Panc1 (cell line): Measurements from ENCODE around the gene RLN3. TPM values are rescaled to one million over a fixed set of nuclear protein-coding genes. Genes with fewer than 3 reads are reported as not detected.

Source experiments
- ATAC-seq: fragments of 200-7000 bp; cut with Tn5 transposase; 2 replicates; pipeline ENCODE4 v1.9.1; 2020; ENCODE audit warnings: mild to moderate bottlenecking, moderate library complexity
- BruUV-seq: library from RNA; stranded (reverse); fragments of 400-500 nt; replicated peaks from 2 replicates; lab custom pipeline; 2021; lab: Mats Ljungman, UMichigan
- CTCF ChIA-PET: fragments of 300-600 bp; sonication (Branson Sonifier 250); formaldehyde crosslinking; loops from one replicate; lab custom pipeline; 2022; ENCODE audit warnings: antibody characterized with exemption; lab: Charles Lee
- POLR2A ChIA-PET: fragments of 300-600 bp; sonication (Branson Sonifier 250); formaldehyde crosslinking; loops from one replicate; lab custom pipeline; 2022; ENCODE audit warnings: antibody characterized with exemption; lab: Charles Lee
- DNase-seq: peaks from one replicate; pipeline ENCODE4 v3.0.0-alpha.2; 2010; ENCODE audit warnings: low read depth, low spot score
- H3K27ac ChIP-seq: 2 replicates; pipeline ENCODE4 v1.5.1; 2011; ENCODE audit warnings: mild to moderate bottlenecking, low read length, inconsistent platforms
- H3K27me3 ChIP-seq: fragments of 200-500 bp; sonication (Bioruptor generic); 2 replicates; pipeline ENCODE4 v1.6.0; 2014; ENCODE audit warnings: low read length, inconsistent platforms; ENCODE audit not compliant: control insufficient read depth, insufficient read depth
- H3K36me3 ChIP-seq: fragments of 200-500 bp; sonication (Bioruptor generic); 2 replicates; pipeline ENCODE4 v1.5.1; 2014; ENCODE audit warnings: inconsistent platforms, mild to moderate bottlenecking, low read length, moderate library complexity; ENCODE audit not compliant: control insufficient read depth, insufficient read depth
- H3K4me1 ChIP-seq: 2 replicates; pipeline ENCODE4 v1.5.1; 2011; ENCODE audit warnings: inconsistent platforms, mild to moderate bottlenecking, low read length, moderate library complexity; ENCODE audit not compliant: control insufficient read depth, insufficient read depth
- H3K4me3 ChIP-seq, 2 experiments: 2 replicates each; pipeline ENCODE4 v1.5.1; 2011 to 2012; ENCODE audit warnings: low read depth in 2 of 2, low read length in 2 of 2, mild to moderate bottlenecking in 2 of 2, inconsistent platforms in 1 of 2, moderate library complexity in 1 of 2
- H3K9me3 ChIP-seq: fragments of 200-500 bp; sonication (Bioruptor generic); 2 replicates; pipeline ENCODE4 v1.5.1; 2014; ENCODE audit warnings: low read depth, mild to moderate bottlenecking, inconsistent platforms, low read length, moderate library complexity; ENCODE audit not compliant: control insufficient read depth, insufficient read depth
- POLR2AphosphoS5 ChIP-seq: IDR thresholded peaks from 2 replicates; pipeline ENCODE4 v1.6.1; 2012; ENCODE audit warnings: mild to moderate bottlenecking, low read depth, low read length, moderate library complexity
- SIN3A ChIP-seq: IDR thresholded peaks from 2 replicates; pipeline ENCODE4 v1.6.1; 2012; ENCODE audit warnings: low read depth, mild to moderate bottlenecking, low read length, moderate library complexity, borderline replicate concordance; ENCODE audit not compliant: insufficient read depth
- TCF7L2 ChIP-seq: IDR thresholded peaks from 2 replicates; pipeline ENCODE4 v1.6.1; 2011; ENCODE audit warnings: mild to moderate bottlenecking, low read depth, low read length, inconsistent platforms
- in situ Hi-C: cut with HindIII; loops from 2 replicates; pipeline ENCODE4 v1.10.0; 2016; ENCODE audit warnings: low sequenced_read_pairs, low pct_unique_long_range_greater_than_20kb
- intact Hi-C: fragments of 100-400 bp; cut with micrococcal nuclease; formaldehyde crosslinking; loops from one replicate; pipeline ENCODE4 v1.10.0; 2022; ENCODE audit not compliant: unreplicated experiment
- total RNA-seq: library from RNA; stranded (reverse); gene quantifications from one replicate; pipeline ENCODE4 v1.2.1, GENCODE V29; 2021; ENCODE audit not compliant: unreplicated experiment
- TF ChIP-seq, protein P1 (sequence below): fragments of 450-650 bp; IDR thresholded peaks from 2 replicates; pipeline ENCODE4 v1.5.1; 2017; ENCODE audit warnings: mild to moderate bottlenecking
- TF ChIP-seq, protein P2 (sequence below), 2 experiments: IDR thresholded peaks; 2 replicates each; pipeline ENCODE4 v1.6.1; 2011 to 2012; ENCODE audit warnings: low read depth in 2 of 2, control low read depth in 1 of 2, low read length in 1 of 2, mild to moderate bottlenecking in 1 of 2, moderate library complexity in 1 of 2; ENCODE audit not compliant: insufficient read depth in 1 of 2

The RLN3 gene
- total RNA-seq, 1 experiment from 2014 or later, result not detected

GRCh38 chr19:13990085-13990484 is 37.9 kb upstream of the RLN3 start:
- H3K27me3 ChIP-seq, result no peaks in the 10 kb centered on the region
- ChIA-PET POLR2A (interaction anchor here (0.7 kb wide), 1 partner anchor 83 kb away, joined by 4 read pairs; no protein-coding TSS in a partner anchor), CTCF (interaction anchor here (0.8 kb wide), 1 partner anchor 63 kb away, joined by 3 read pairs; no protein-coding TSS in a partner anchor)
- in situ Hi-C loops (no loop called here), intact Hi-C loops (no loop called here)
- ATAC-seq (no peak), DNase-seq (no peak)
- no peak overlapping the region for H3K27ac ChIP-seq
- TF ChIP-seq, protein P1, sequence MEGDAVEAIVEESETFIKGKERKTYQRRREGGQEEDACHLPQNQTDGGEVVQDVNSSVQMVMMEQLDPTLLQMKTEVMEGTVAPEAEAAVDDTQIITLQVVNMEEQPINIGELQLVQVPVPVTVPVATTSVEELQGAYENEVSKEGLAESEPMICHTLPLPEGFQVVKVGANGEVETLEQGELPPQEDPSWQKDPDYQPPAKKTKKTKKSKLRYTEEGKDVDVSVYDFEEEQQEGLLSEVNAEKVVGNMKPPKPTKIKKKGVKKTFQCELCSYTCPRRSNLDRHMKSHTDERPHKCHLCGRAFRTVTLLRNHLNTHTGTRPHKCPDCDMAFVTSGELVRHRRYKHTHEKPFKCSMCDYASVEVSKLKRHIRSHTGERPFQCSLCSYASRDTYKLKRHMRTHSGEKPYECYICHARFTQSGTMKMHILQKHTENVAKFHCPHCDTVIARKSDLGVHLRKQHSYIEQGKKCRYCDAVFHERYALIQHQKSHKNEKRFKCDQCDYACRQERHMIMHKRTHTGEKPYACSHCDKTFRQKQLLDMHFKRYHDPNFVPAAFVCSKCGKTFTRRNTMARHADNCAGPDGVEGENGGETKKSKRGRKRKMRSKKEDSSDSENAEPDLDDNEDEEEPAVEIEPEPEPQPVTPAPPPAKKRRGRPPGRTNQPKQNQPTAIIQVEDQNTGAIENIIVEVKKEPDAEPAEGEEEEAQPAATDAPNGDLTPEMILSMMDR, result no peak
- TF ChIP-seq, protein P2, sequence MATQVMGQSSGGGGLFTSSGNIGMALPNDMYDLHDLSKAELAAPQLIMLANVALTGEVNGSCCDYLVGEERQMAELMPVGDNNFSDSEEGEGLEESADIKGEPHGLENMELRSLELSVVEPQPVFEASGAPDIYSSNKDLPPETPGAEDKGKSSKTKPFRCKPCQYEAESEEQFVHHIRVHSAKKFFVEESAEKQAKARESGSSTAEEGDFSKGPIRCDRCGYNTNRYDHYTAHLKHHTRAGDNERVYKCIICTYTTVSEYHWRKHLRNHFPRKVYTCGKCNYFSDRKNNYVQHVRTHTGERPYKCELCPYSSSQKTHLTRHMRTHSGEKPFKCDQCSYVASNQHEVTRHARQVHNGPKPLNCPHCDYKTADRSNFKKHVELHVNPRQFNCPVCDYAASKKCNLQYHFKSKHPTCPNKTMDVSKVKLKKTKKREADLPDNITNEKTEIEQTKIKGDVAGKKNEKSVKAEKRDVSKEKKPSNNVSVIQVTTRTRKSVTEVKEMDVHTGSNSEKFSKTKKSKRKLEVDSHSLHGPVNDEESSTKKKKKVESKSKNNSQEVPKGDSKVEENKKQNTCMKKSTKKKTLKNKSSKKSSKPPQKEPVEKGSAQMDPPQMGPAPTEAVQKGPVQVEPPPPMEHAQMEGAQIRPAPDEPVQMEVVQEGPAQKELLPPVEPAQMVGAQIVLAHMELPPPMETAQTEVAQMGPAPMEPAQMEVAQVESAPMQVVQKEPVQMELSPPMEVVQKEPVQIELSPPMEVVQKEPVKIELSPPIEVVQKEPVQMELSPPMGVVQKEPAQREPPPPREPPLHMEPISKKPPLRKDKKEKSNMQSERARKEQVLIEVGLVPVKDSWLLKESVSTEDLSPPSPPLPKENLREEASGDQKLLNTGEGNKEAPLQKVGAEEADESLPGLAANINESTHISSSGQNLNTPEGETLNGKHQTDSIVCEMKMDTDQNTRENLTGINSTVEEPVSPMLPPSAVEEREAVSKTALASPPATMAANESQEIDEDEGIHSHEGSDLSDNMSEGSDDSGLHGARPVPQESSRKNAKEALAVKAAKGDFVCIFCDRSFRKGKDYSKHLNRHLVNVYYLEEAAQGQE (IDR thresholded peaks at IDR 0.05; ENCODE audit: insufficient read depth in 1 of 2, low read depth in 2 of 2, low read length in 1 of 2), result no peak
- TF ChIP-seq POLR2AphosphoS5 (no peak), SIN3A (no peak), TCF7L2 (no peak)
- BruUV-seq, result no TSS peak
- H3K4me3 ChIP-seq, result no peak overlapping the region
- no peaks in the 10 kb centered on the region for H3K36me3 ChIP-seq
- H3K9me3 ChIP-seq, result no peaks in the 10 kb centered on the region
- H3K4me1 ChIP-seq, result peaks cover 8% of the 10 kb centered on the region

- ChIA-PET POLR2A (no interaction called here), CTCF (no interaction called here)
- Histone ChIP-seq H3K9me3 (no peaks in the 10 kb centered on the region), H3K36me3 (no peaks in the 10 kb centered on the region), H3K4me3 (no peak overlapping the region), H3K27me3 (no peaks in the 10 kb centered on the region), H3K27ac (no peak overlapping the region), H3K4me1 (peaks cover 4% of the 10 kb centered on the region)
- intact Hi-C loops, result no loop called here
- TF ChIP-seq SIN3A, result no peak
- TF ChIP-seq, protein P2 (IDR thresholded peaks at IDR 0.05; ENCODE audit: insufficient read depth in 1 of 2, low read depth in 2 of 2, low read length in 1 of 2), result no peak
- TF ChIP-seq, protein P1, result no peak
- TF ChIP-seq POLR2AphosphoS5, result no peak
- no peak for TF ChIP-seq TCF7L2
- no peak for ATAC-seq
- in situ Hi-C loops, result no loop called here
- BruUV-seq, result no TSS peak
- DNase-seq, result no peak
These were observed 35.9 kb upstream of the RLN3 start for GRCh38 chr19:13992025-13992424.
